HG03432 (cell line): ENCODE measurements around the gene EHD4.

Source experiments
- ATAC-seq: cut with Tn5 transposase; IDR thresholded peaks from one replicate; pipeline ENCODE4 v1.9.1; 2021; ENCODE audit warnings: mild to moderate bottlenecking, moderate library complexity; ENCODE audit not compliant: unreplicated experiment

Gene EHD4

GRCh38 chr15:41866872-41867579, 105.3 kb downstream of the EHD4 start:
- no peak for ATAC-seq

GRCh38 chr15:41866263-41866703, 106.1 kb downstream of the EHD4 start:
- ATAC-seq, result no peak

- no peak for ATAC-seq
Measured at GRCh38 chr15:41865490-41866055, 106.8 kb downstream of the EHD4 start.

- no peak for ATAC-seq
Measured at GRCh38 chr15:41862515-41863116, 109.7 kb downstream of the EHD4 start.

- no peak for ATAC-seq
Measured at GRCh38 chr15:41861736-41862356, 110.5 kb downstream of the EHD4 start.

GRCh38 chr15:41860049-41860828, 112.1 kb downstream of the EHD4 start:
- ATAC-seq, result no peak

GRCh38 chr15:41858756-41859155, 113.6 kb downstream of the EHD4 start:
- no peak for ATAC-seq

GRCh38 chr15:41857316-41857715, 115.0 kb downstream of the EHD4 start:
- no peak for ATAC-seq

- no peak for ATAC-seq
Measured at GRCh38 chr15:41856716-41857115, 115.6 kb downstream of the EHD4 start.

- no peak for ATAC-seq
Measured at GRCh38 chr15:41856262-41856661, 116.1 kb downstream of the EHD4 start.

- no peak for ATAC-seq
Measured at GRCh38 chr15:41855261-41855961, 116.9 kb downstream of the EHD4 start.

- no peak for ATAC-seq
Measured at GRCh38 chr15:41854443-41854842, 117.9 kb downstream of the EHD4 start.

GRCh38 chr15:41853831-41854230, 118.5 kb downstream of the EHD4 start:
- ATAC-seq, result no peak

GRCh38 chr15:41852736-41853590, 119.4 kb downstream of the EHD4 start:
- ATAC-seq, result no peak

- ATAC-seq, result no peak
Measured at GRCh38 chr15:41851755-41852370, 120.5 kb downstream of the EHD4 start.

GRCh38 chr15:41851167-41851523, 121.2 kb downstream of the EHD4 start:
- ATAC-seq, result no peak

GRCh38 chr15:41850482-41851166, 121.7 kb downstream of the EHD4 start:
- ATAC-seq, result no peak

GRCh38 chr15:41849861-41850260, 122.5 kb downstream of the EHD4 start:
- ATAC-seq, result no peak

- no peak for ATAC-seq
Measured at GRCh38 chr15:41849204-41849603, 123.2 kb downstream of the EHD4 start.
